Measurements from ENCODE around the gene CCDC107.

GRCh38 chr9:35687306-35687705 lies 29.2 kb downstream of the CCDC107 start:
- TF ChIP-seq GATA3 (IDR thresholded peaks at IDR 0.05; ENCODE audit: low read depth, low read length) (no peak), GATA2 (IDR thresholded peaks at IDR 0.05; ENCODE audit: low read depth, low read length) (no peak)
